NCI-H1694 (cell line): Measurements from ENCODE around the gene GIMAP7.
"Not testable (repeated sequence)": the region's sequence is repeated elsewhere in the genome, so short reads cannot be mapped to it uniquely, and the experiment has no call there.

Source experiments
- DNase-seq: peaks from one replicate; lab custom pipeline; 2025; lab: John Stamatoyannopoulos, UW

GIMAP7 gene

GRCh38 chr7:150513758-150514157 lies 914 bp upstream of the GIMAP7 start:
- DNase-seq: no peak

- no peak for DNase-seq
Observed at GRCh38 chr7:150515248-150516147, 826 bp downstream of the GIMAP7 start.

- no peak for DNase-seq
Observed at GRCh38 chr7:150516956-150517745, 2.5 kb downstream of the GIMAP7 start.

- DNase-seq: no peak
Observed at GRCh38 chr7:150519310-150519709, 4.6 kb downstream of the GIMAP7 start.

GRCh38 chr7:150520145-150520544 lies 5.5 kb downstream of the GIMAP7 start:
- no peak for DNase-seq

- not testable (repeated sequence) for DNase-seq
Observed at GRCh38 chr7:150522931-150523330, 8.3 kb downstream of the GIMAP7 start.

GRCh38 chr7:150524018-150524417 lies 9.3 kb downstream of the GIMAP7 start:
- no peak for DNase-seq

GRCh38 chr7:150531704-150532103 lies 17.0 kb downstream of the GIMAP7 start:
- no peak for DNase-seq

GRCh38 chr7:150538259-150538658 lies 23.6 kb downstream of the GIMAP7 start:
- DNase-seq: no peak

GRCh38 chr7:150553163-150553562 lies 38.5 kb downstream of the GIMAP7 start:
- DNase-seq: no peak

- DNase-seq: no peak
Observed at GRCh38 chr7:150556521-150557138, 42.0 kb downstream of the GIMAP7 start.

- DNase-seq: no peak
Observed at GRCh38 chr7:150560486-150560885, 45.8 kb downstream of the GIMAP7 start.

- no peak for DNase-seq
Observed at GRCh38 chr7:150562919-150563318, 48.2 kb downstream of the GIMAP7 start.

- DNase-seq: no peak
Observed at GRCh38 chr7:150564006-150564405, 49.3 kb downstream of the GIMAP7 start.

- DNase-seq: no peak
Observed at GRCh38 chr7:150564566-150564965, 49.9 kb downstream of the GIMAP7 start.

- DNase-seq: no peak
Observed at GRCh38 chr7:150565239-150565638, 50.6 kb downstream of the GIMAP7 start.

GRCh38 chr7:150566123-150566522 lies 51.5 kb downstream of the GIMAP7 start:
- no peak for DNase-seq

GRCh38 chr7:150566572-150566971 lies 51.9 kb downstream of the GIMAP7 start:
- no peak for DNase-seq

- DNase-seq: no peak
Observed at GRCh38 chr7:150567169-150567568, 52.5 kb downstream of the GIMAP7 start, which contains the start of gene GIMAP4. TSS of gene GIMAP4 (plus strand) at chr7:150567390. CDS start at chr7:150569902, 2,512 bp downstream.

- no peak for DNase-seq
Observed at GRCh38 chr7:150567871-150568301, 53.2 kb downstream of the GIMAP7 start.

- DNase-seq: no peak
Observed at GRCh38 chr7:150568714-150569113, 54.0 kb downstream of the GIMAP7 start.

GRCh38 chr7:150569245-150569955 lies 54.7 kb downstream of the GIMAP7 start:
- DNase-seq: no peak
